PC-9 (cell line): ENCODE results near the gene ARHGEF26.

ENCODE experiments used
- EZH2 ChIP-seq: fragments of 200-600 bp; sonication (generic); IDR thresholded peaks from 2 replicates; pipeline ENCODE4 v1.8.0; 2017; ENCODE audit warnings: antibody characterized with exemption, low read depth
- TF ChIP-seq, protein P1 (sequence below): fragments of 200-600 bp; sonication (generic); conservative IDR thresholded peaks from 2 replicates; pipeline ENCODE4 v1.6.1; 2017; ENCODE audit warnings: mixed run types, antibody characterized with exemption, mild to moderate bottlenecking, moderate library complexity

DNA sequence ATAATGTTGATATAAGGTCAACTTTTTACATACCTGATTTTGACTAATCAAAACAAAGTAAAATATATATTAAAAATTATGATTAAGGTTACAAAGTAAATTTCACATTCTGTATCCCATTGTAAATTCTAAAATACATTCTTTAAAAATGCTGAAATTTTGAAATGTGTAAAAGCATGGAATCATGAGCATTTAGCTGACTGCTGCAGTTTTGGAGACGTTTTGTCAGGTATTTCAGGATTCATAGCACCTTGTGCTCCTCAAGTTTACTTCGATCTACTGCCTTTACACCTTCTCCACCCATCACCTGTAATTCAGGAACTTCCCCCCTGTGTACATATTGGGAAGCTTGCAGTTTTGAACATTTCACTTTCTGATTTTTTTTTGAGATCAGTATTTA, 71.0 kb downstream of the ARHGEF26 start:
- TF ChIP-seq, protein P1, sequence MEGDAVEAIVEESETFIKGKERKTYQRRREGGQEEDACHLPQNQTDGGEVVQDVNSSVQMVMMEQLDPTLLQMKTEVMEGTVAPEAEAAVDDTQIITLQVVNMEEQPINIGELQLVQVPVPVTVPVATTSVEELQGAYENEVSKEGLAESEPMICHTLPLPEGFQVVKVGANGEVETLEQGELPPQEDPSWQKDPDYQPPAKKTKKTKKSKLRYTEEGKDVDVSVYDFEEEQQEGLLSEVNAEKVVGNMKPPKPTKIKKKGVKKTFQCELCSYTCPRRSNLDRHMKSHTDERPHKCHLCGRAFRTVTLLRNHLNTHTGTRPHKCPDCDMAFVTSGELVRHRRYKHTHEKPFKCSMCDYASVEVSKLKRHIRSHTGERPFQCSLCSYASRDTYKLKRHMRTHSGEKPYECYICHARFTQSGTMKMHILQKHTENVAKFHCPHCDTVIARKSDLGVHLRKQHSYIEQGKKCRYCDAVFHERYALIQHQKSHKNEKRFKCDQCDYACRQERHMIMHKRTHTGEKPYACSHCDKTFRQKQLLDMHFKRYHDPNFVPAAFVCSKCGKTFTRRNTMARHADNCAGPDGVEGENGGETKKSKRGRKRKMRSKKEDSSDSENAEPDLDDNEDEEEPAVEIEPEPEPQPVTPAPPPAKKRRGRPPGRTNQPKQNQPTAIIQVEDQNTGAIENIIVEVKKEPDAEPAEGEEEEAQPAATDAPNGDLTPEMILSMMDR = no peak
- no peak for TF ChIP-seq EZH2
